Panc1 (cell line): Measurements from ENCODE around the gene DNM3. TPM values are rescaled to one million over a fixed set of nuclear protein-coding genes. Genes with fewer than 3 reads are reported as not detected.

Experiments
- ATAC-seq: fragments of 200-7000 bp; cut with Tn5 transposase; 2 replicates; pipeline ENCODE4 v1.9.1; 2020; ENCODE audit warnings: mild to moderate bottlenecking, moderate library complexity
- BruUV-seq: library from RNA; stranded (reverse); fragments of 400-500 nt; replicated peaks from 2 replicates; lab custom pipeline; 2021; lab: Mats Ljungman, UMichigan
- CTCF ChIA-PET: fragments of 300-600 bp; sonication (Branson Sonifier 250); formaldehyde crosslinking; loops from one replicate; lab custom pipeline; 2022; ENCODE audit warnings: antibody characterized with exemption; lab: Charles Lee
- POLR2A ChIA-PET: fragments of 300-600 bp; sonication (Branson Sonifier 250); formaldehyde crosslinking; loops from one replicate; lab custom pipeline; 2022; ENCODE audit warnings: antibody characterized with exemption; lab: Charles Lee
- DNase-seq: peaks from one replicate; pipeline ENCODE4 v3.0.0-alpha.2; 2010; ENCODE audit warnings: low read depth, low spot score
- H3K27ac ChIP-seq: 2 replicates; pipeline ENCODE4 v1.5.1; 2011; ENCODE audit warnings: mild to moderate bottlenecking, low read length, inconsistent platforms
- H3K27me3 ChIP-seq: fragments of 200-500 bp; sonication (Bioruptor generic); 2 replicates; pipeline ENCODE4 v1.6.0; 2014; ENCODE audit warnings: low read length, inconsistent platforms; ENCODE audit not compliant: control insufficient read depth, insufficient read depth
- H3K36me3 ChIP-seq: fragments of 200-500 bp; sonication (Bioruptor generic); 2 replicates; pipeline ENCODE4 v1.5.1; 2014; ENCODE audit warnings: inconsistent platforms, mild to moderate bottlenecking, low read length, moderate library complexity; ENCODE audit not compliant: control insufficient read depth, insufficient read depth
- H3K4me1 ChIP-seq: 2 replicates; pipeline ENCODE4 v1.5.1; 2011; ENCODE audit warnings: inconsistent platforms, mild to moderate bottlenecking, low read length, moderate library complexity; ENCODE audit not compliant: control insufficient read depth, insufficient read depth
- H3K4me3 ChIP-seq, 2 experiments: 2 replicates each; pipeline ENCODE4 v1.5.1; 2011 to 2012; ENCODE audit warnings: low read depth in 2 of 2, low read length in 2 of 2, mild to moderate bottlenecking in 2 of 2, inconsistent platforms in 1 of 2, moderate library complexity in 1 of 2
- H3K9me3 ChIP-seq: fragments of 200-500 bp; sonication (Bioruptor generic); 2 replicates; pipeline ENCODE4 v1.5.1; 2014; ENCODE audit warnings: low read depth, mild to moderate bottlenecking, inconsistent platforms, low read length, moderate library complexity; ENCODE audit not compliant: control insufficient read depth, insufficient read depth
- CTCF ChIP-seq: fragments of 450-650 bp; IDR thresholded peaks from 2 replicates; pipeline ENCODE4 v1.5.1; 2017; ENCODE audit warnings: mild to moderate bottlenecking
- POLR2AphosphoS5 ChIP-seq: IDR thresholded peaks from 2 replicates; pipeline ENCODE4 v1.6.1; 2012; ENCODE audit warnings: mild to moderate bottlenecking, low read depth, low read length, moderate library complexity
- REST ChIP-seq, 2 experiments: IDR thresholded peaks; 2 replicates each; pipeline ENCODE4 v1.6.1; 2011 to 2012; ENCODE audit warnings: low read depth in 2 of 2, control low read depth in 1 of 2, low read length in 1 of 2, mild to moderate bottlenecking in 1 of 2, moderate library complexity in 1 of 2; ENCODE audit not compliant: insufficient read depth in 1 of 2
- SIN3A ChIP-seq: IDR thresholded peaks from 2 replicates; pipeline ENCODE4 v1.6.1; 2012; ENCODE audit warnings: low read depth, mild to moderate bottlenecking, low read length, moderate library complexity, borderline replicate concordance; ENCODE audit not compliant: insufficient read depth
- TCF7L2 ChIP-seq: IDR thresholded peaks from 2 replicates; pipeline ENCODE4 v1.6.1; 2011; ENCODE audit warnings: mild to moderate bottlenecking, low read depth, low read length, inconsistent platforms
- in situ Hi-C: cut with HindIII; loops from 2 replicates; pipeline ENCODE4 v1.10.0; 2016; ENCODE audit warnings: low sequenced_read_pairs, low pct_unique_long_range_greater_than_20kb
- intact Hi-C: fragments of 100-400 bp; cut with micrococcal nuclease; formaldehyde crosslinking; loops from one replicate; pipeline ENCODE4 v1.10.0; 2022; ENCODE audit not compliant: unreplicated experiment
- total RNA-seq: library from RNA; stranded (reverse); gene quantifications from one replicate; pipeline ENCODE4 v1.2.1, GENCODE V29; 2021; ENCODE audit not compliant: unreplicated experiment

The DNM3 gene
- total RNA-seq, 1 experiment from 2014 or later: 0.46 TPM

GRCh38 chr1:171990371-171990770, 149.1 kb downstream of the DNM3 start:
- H3K4me1 ChIP-seq: 0 out of 2 replicates have a peak, but pooled peaks cover 4% of the 10 kb centered on the region
- no peaks in the 10 kb centered on the region for H3K27me3 ChIP-seq
- ChIA-PET POLR2A (no interaction called here), CTCF (no interaction called here)
- intact Hi-C loops: no loop called here
- DNase-seq (no peak), ATAC-seq (no peak)
- H3K36me3 ChIP-seq: no peaks in the 10 kb centered on the region
- H3K4me3 ChIP-seq: no peak overlapping the region
- in situ Hi-C loops: no loop called here
- no peak overlapping the region for H3K27ac ChIP-seq
- no peaks in the 10 kb centered on the region for H3K9me3 ChIP-seq
- TF ChIP-seq CTCF: no peak
- TF ChIP-seq REST (IDR thresholded peaks at IDR 0.05; ENCODE audit: insufficient read depth in 1 of 2, low read depth in 2 of 2, low read length in 1 of 2): no peak
- no peak for TF ChIP-seq SIN3A
- TF ChIP-seq POLR2AphosphoS5: no peak
- TF ChIP-seq TCF7L2: no peak
- BruUV-seq: no TSS peak

- intact Hi-C loops (no loop called here), in situ Hi-C loops (no loop called here)
- Histone ChIP-seq H3K9me3 (no peaks in the 10 kb centered on the region), H3K27me3 (no peaks in the 10 kb centered on the region), H3K36me3 (no peaks in the 10 kb centered on the region), H3K27ac (no peak overlapping the region), H3K4me1 (no peaks in the 10 kb centered on the region), H3K4me3 (no peak overlapping the region)
- ChIA-PET CTCF (no interaction called here), POLR2A (no interaction called here)
- ATAC-seq: no peak
- DNase-seq: no peak
- no peak for TF ChIP-seq TCF7L2
- BruUV-seq: no TSS peak
Observed at GRCh38 chr1:171994293-171994692, 153.0 kb downstream of the DNM3 start.

GRCh38 chr1:171995573-171995972, 154.3 kb downstream of the DNM3 start:
- no peaks in the 10 kb centered on the region for H3K27me3 ChIP-seq
- no peak for ATAC-seq
- DNase-seq: no peak
- POLR2A ChIA-PET: no interaction called here
- TF ChIP-seq REST (IDR thresholded peaks at IDR 0.05; ENCODE audit: insufficient read depth in 1 of 2, low read depth in 2 of 2, low read length in 1 of 2): no peak
- no peak for TF ChIP-seq TCF7L2
- no peak for TF ChIP-seq CTCF
- TF ChIP-seq POLR2AphosphoS5: no peak
- no peak for TF ChIP-seq SIN3A
- no peaks in the 10 kb centered on the region for H3K36me3 ChIP-seq
- H3K27ac ChIP-seq: no peak overlapping the region
- in situ Hi-C loops (no loop called here), intact Hi-C loops (no loop called here)
- H3K4me1 ChIP-seq: no peaks in the 10 kb centered on the region
- no TSS peak for BruUV-seq
- no peaks in the 10 kb centered on the region for H3K9me3 ChIP-seq
- no peak overlapping the region for H3K4me3 ChIP-seq
- CTCF ChIA-PET: no interaction called here
